ENCODE data around the gene PHC2. TPM values are rescaled to one million over a fixed set of nuclear protein-coding genes. Genes with fewer than 3 reads are reported as not detected.
"Not testable (repeated sequence)": the region's sequence is repeated elsewhere in the genome, so short reads cannot be mapped to it uniquely, and the experiment has no call there.

PHC2 gene
- total RNA-seq, 2 experiments from 2014 or later = 37.7 to 39.5 TPM

GRCh38 chr1:33294071-33295010, 136.6 kb downstream of the PHC2 start:
- Mint-ChIP-seq H3K4me1 (ENCODE audit: low read depth) (peaks cover 23% of the 10 kb centered on the region), H3K9me3 (no peaks in the 10 kb centered on the region), H3K4me3 (no peak overlapping the region), H3K27me3 (no peaks in the 10 kb centered on the region), H3K27ac (no peak overlapping the region), H3K36me3 (ENCODE audit: low read depth) (peaks cover 86% of the 10 kb centered on the region)
- Histone ChIP-seq H3K36me3 (ENCODE audit: insufficient read depth, low read length) (peaks cover 56% of the 10 kb centered on the region), H3K27me3 (ENCODE audit: control insufficient read depth in 1 of 2, insufficient read depth in 2 of 2, low read length in 2 of 2) (no peaks in the 10 kb centered on the region), H3K27ac (ENCODE audit: low read depth in 1 of 2, low read length in 2 of 2) (no peak overlapping the region), H3K4me3 (ENCODE audit: low read length) (no peak overlapping the region), H3K9me3 (ENCODE audit: control insufficient read depth in 1 of 2, insufficient read depth in 1 of 2, low read length in 2 of 2) (peaks cover 0 to 6% of the 10 kb centered on the region in 2 experiments), H3K4me1 (ENCODE audit: insufficient read depth, low read length) (peaks cover 15% of the 10 kb centered on the region)
- CTCF ChIA-PET = interaction anchor here (1.5 to 2.1 kb wide), 3 partner anchors 10 to 73 kb away, joined by 3 to 15 read pairs (median 5); no protein-coding TSS in a partner anchor
- peak in 1 of 14 experiments; percentile 25 for DNase-seq
- TF ChIP-seq CTCF (IDR thresholded peaks at IDR 0.05) = no peak
- no peak for ATAC-seq (ENCODE audit: poor library complexity)
- POLR2A ChIA-PET = interaction anchor here (1.2 to 1.8 kb wide), 2 partner anchors 56 to 167 kb away, joined by 4 to 7 read pairs; no protein-coding TSS in a partner anchor
- intact Hi-C loops (cut with DNase I, micrococcal nuclease) = loop anchor here (1.0 to 5.0 kb wide), 4 partner anchors 73 to 182 kb away; no protein-coding TSS in a partner anchor

- DNase-seq (no peak), ATAC-seq (ENCODE audit: poor library complexity) (no peak)
- Histone ChIP-seq H3K4me1 (ENCODE audit: insufficient read depth, low read length) (peaks cover 8% of the 10 kb centered on the region), H3K36me3 (ENCODE audit: insufficient read depth, low read length) (peaks cover 52% of the 10 kb centered on the region), H3K4me3 (ENCODE audit: low read length) (no peak overlapping the region), H3K27me3 (ENCODE audit: control insufficient read depth in 1 of 2, insufficient read depth in 2 of 2, low read length in 2 of 2) (no peaks in the 10 kb centered on the region), H3K27ac (ENCODE audit: low read depth in 1 of 2, low read length in 2 of 2) (no peak overlapping the region), H3K9me3 (ENCODE audit: control insufficient read depth in 1 of 2, insufficient read depth in 1 of 2, low read length in 2 of 2) (peaks cover 0 to 14% of the 10 kb centered on the region in 2 experiments)
- intact Hi-C loops (cut with DNase I, micrococcal nuclease) = no loop called here
- POLR2A ChIA-PET = no interaction called here
- no peak for TF ChIP-seq CTCF (IDR thresholded peaks at IDR 0.05)
- no peaks in the 10 kb centered on the region for H3K27me3 Mint-ChIP-seq
- H3K4me1 Mint-ChIP-seq (ENCODE audit: low read depth) = peaks cover 17% of the 10 kb centered on the region
- H3K9me3 Mint-ChIP-seq = no peaks in the 10 kb centered on the region
- H3K27ac Mint-ChIP-seq = no peak overlapping the region
- CTCF ChIA-PET = interaction anchor here (1.5 kb wide), 1 partner anchor 69 kb away, joined by 3 read pairs; no protein-coding TSS in a partner anchor
- peaks cover 84% of the 10 kb centered on the region for H3K36me3 Mint-ChIP-seq (ENCODE audit: low read depth)
- no peak overlapping the region for H3K4me3 Mint-ChIP-seq
Observed at GRCh38 chr1:33292726-33293340, 138.1 kb downstream of the PHC2 start.

- H3K27ac Mint-ChIP-seq; POLR2A ChIA-PET; H3K4me3 Mint-ChIP-seq; DNase-seq; intact Hi-C loops (cut with DNase I, micrococcal nuclease); CTCF ChIA-PET; H3K27ac ChIP-seq (ENCODE audit: low read depth in 1 of 2, low read length in 2 of 2); H3K27me3 Mint-ChIP-seq; H3K4me3 ChIP-seq (ENCODE audit: low read length); H3K9me3 Mint-ChIP-seq; H3K27me3 ChIP-seq (ENCODE audit: control insufficient read depth in 1 of 2, insufficient read depth in 2 of 2, low read length in 2 of 2); H3K4me1 ChIP-seq (ENCODE audit: insufficient read depth, low read length); ATAC-seq (ENCODE audit: poor library complexity): not testable (repeated sequence)
- Histone ChIP-seq H3K9me3 (ENCODE audit: control insufficient read depth in 1 of 2, insufficient read depth in 1 of 2, low read length in 2 of 2) (peaks cover 0 to 14% of the 10 kb centered on the region in 2 experiments), H3K36me3 (ENCODE audit: insufficient read depth, low read length) (peaks cover 40% of the 10 kb centered on the region)
- Mint-ChIP-seq H3K4me1 (ENCODE audit: low read depth) (peaks cover 14% of the 10 kb centered on the region), H3K36me3 (ENCODE audit: low read depth) (peaks cover 82% of the 10 kb centered on the region)
Observed at GRCh38 chr1:33290615-33291014, 140.3 kb downstream of the PHC2 start.

Data from CD4-positive, alpha-beta T cell (primary cell).